Measurements from ENCODE around the gene POLR3E.
"Not testable (repeated sequence)": the region's sequence is repeated elsewhere in the genome, so short reads cannot be mapped to it uniquely, and the experiment has no call there.

POLR3E gene

GRCh38 chr16:22291860-22292318 is 5.3 kb upstream of the POLR3E start:
- H3K4me1 ChIP-seq (ENCODE audit: control insufficient read depth, insufficient read depth, low read length): no peaks in the 10 kb centered on the region
- H3K27me3 ChIP-seq (ENCODE audit: control insufficient read depth, insufficient read depth, low read length, poor library complexity, severe bottlenecking): no peaks in the 10 kb centered on the region
- no peaks in the 10 kb centered on the region for H3K36me3 ChIP-seq (ENCODE audit: control insufficient read depth, insufficient read depth, low read length)
- H3K27ac ChIP-seq (ENCODE audit: insufficient read depth, low read depth, low read length, poor library complexity, severe bottlenecking): no peak overlapping the region
- 87 to 88% methylated on average over 4 of the region's 4 CpGs for WGBS, 2 experiments
- H3K9me3 ChIP-seq (ENCODE audit: control insufficient read depth, low read length): no peaks in the 10 kb centered on the region
- no peak overlapping the region for H3K4me3 ChIP-seq (ENCODE audit: insufficient read depth, low read depth, low read length)

GRCh38 chr16:22292320-22292719 is 4.9 kb upstream of the POLR3E start:
- no peaks in the 10 kb centered on the region for H3K27me3 ChIP-seq (ENCODE audit: control insufficient read depth, insufficient read depth, low read length, poor library complexity, severe bottlenecking)
- no peak overlapping the region for H3K27ac ChIP-seq (ENCODE audit: insufficient read depth, low read depth, low read length, poor library complexity, severe bottlenecking)
- H3K9me3 ChIP-seq (ENCODE audit: control insufficient read depth, low read length): no peaks in the 10 kb centered on the region
- no peak overlapping the region for H3K4me3 ChIP-seq (ENCODE audit: insufficient read depth, low read depth, low read length)
- no peaks in the 10 kb centered on the region for H3K36me3 ChIP-seq (ENCODE audit: control insufficient read depth, insufficient read depth, low read length)
- H3K4me1 ChIP-seq (ENCODE audit: control insufficient read depth, insufficient read depth, low read length): no peaks in the 10 kb centered on the region

GRCh38 chr16:22293137-22294106 is 3.8 kb upstream of the POLR3E start:
- no peak overlapping the region for H3K4me3 ChIP-seq (ENCODE audit: insufficient read depth, low read depth, low read length)
- H3K27ac ChIP-seq (ENCODE audit: insufficient read depth, low read depth, low read length, poor library complexity, severe bottlenecking): no peak overlapping the region
- no peaks in the 10 kb centered on the region for H3K4me1 ChIP-seq (ENCODE audit: control insufficient read depth, insufficient read depth, low read length)
- no peaks in the 10 kb centered on the region for H3K27me3 ChIP-seq (ENCODE audit: control insufficient read depth, insufficient read depth, low read length, poor library complexity, severe bottlenecking)
- 92 to 94% methylated on average over 11 of the region's 11 CpGs for WGBS, 2 experiments
- H3K36me3 ChIP-seq (ENCODE audit: control insufficient read depth, insufficient read depth, low read length): no peaks in the 10 kb centered on the region
- no peaks in the 10 kb centered on the region for H3K9me3 ChIP-seq (ENCODE audit: control insufficient read depth, low read length)

GRCh38 chr16:22296225-22297113 is 740 bp upstream of the POLR3E start:
- no peaks in the 10 kb centered on the region for H3K36me3 ChIP-seq (ENCODE audit: control insufficient read depth, insufficient read depth, low read length)
- no peaks in the 10 kb centered on the region for H3K27me3 ChIP-seq (ENCODE audit: control insufficient read depth, insufficient read depth, low read length, poor library complexity, severe bottlenecking)
- peak overlapping the region; percentile 49 for H3K4me3 ChIP-seq (ENCODE audit: insufficient read depth, low read depth, low read length)
- H3K27ac ChIP-seq (ENCODE audit: insufficient read depth, low read depth, low read length, poor library complexity, severe bottlenecking): no peak overlapping the region
- no peaks in the 10 kb centered on the region for H3K4me1 ChIP-seq (ENCODE audit: control insufficient read depth, insufficient read depth, low read length)
- 6 to 18% methylated on average over 13 to 17 of the region's 17 CpGs for WGBS, 2 experiments
- no peaks in the 10 kb centered on the region for H3K9me3 ChIP-seq (ENCODE audit: control insufficient read depth, low read length)

- Histone ChIP-seq H3K4me3 (ENCODE audit: insufficient read depth, low read depth, low read length) (peak overlapping the region; percentile 90), H3K9me3 (ENCODE audit: control insufficient read depth, low read length) (no peaks in the 10 kb centered on the region), H3K27ac (ENCODE audit: insufficient read depth, low read depth, low read length, poor library complexity, severe bottlenecking) (peak overlapping the region; percentile 82), H3K4me1 (ENCODE audit: control insufficient read depth, insufficient read depth, low read length) (no peaks in the 10 kb centered on the region), H3K27me3 (ENCODE audit: control insufficient read depth, insufficient read depth, low read length, poor library complexity, severe bottlenecking) (no peaks in the 10 kb centered on the region), H3K36me3 (ENCODE audit: control insufficient read depth, insufficient read depth, low read length) (peaks cover 3% of the 10 kb centered on the region)
- 6 to 7% methylated on average over 37 to 39 of the region's 39 CpGs for WGBS, 2 experiments
Observed at GRCh38 chr16:22297871-22298733, 893 bp downstream of the POLR3E start.

GRCh38 chr16:22299036-22299435 is 1.8 kb downstream of the POLR3E start:
- peaks cover 6% of the 10 kb centered on the region for H3K36me3 ChIP-seq (ENCODE audit: control insufficient read depth, insufficient read depth, low read length)
- no peak overlapping the region for H3K4me3 ChIP-seq (ENCODE audit: insufficient read depth, low read depth, low read length)
- H3K27me3 ChIP-seq (ENCODE audit: control insufficient read depth, insufficient read depth, low read length, poor library complexity, severe bottlenecking): no peaks in the 10 kb centered on the region
- no peaks in the 10 kb centered on the region for H3K4me1 ChIP-seq (ENCODE audit: control insufficient read depth, insufficient read depth, low read length)
- H3K9me3 ChIP-seq (ENCODE audit: control insufficient read depth, low read length): no peaks in the 10 kb centered on the region
- 94 to 98% methylated on average over 1 of the region's 1 CpG for WGBS, 2 experiments
- no peak overlapping the region for H3K27ac ChIP-seq (ENCODE audit: insufficient read depth, low read depth, low read length, poor library complexity, severe bottlenecking)

- H3K27me3 ChIP-seq (ENCODE audit: control insufficient read depth, insufficient read depth, low read length, poor library complexity, severe bottlenecking): no peaks in the 10 kb centered on the region
- no peak overlapping the region for H3K4me3 ChIP-seq (ENCODE audit: insufficient read depth, low read depth, low read length)
- 69 to 79% methylated on average over 8 of the region's 8 CpGs for WGBS, 2 experiments
- no peak overlapping the region for H3K27ac ChIP-seq (ENCODE audit: insufficient read depth, low read depth, low read length, poor library complexity, severe bottlenecking)
- no peaks in the 10 kb centered on the region for H3K9me3 ChIP-seq (ENCODE audit: control insufficient read depth, low read length)
- H3K36me3 ChIP-seq (ENCODE audit: control insufficient read depth, insufficient read depth, low read length): peaks cover 6% of the 10 kb centered on the region
- no peaks in the 10 kb centered on the region for H3K4me1 ChIP-seq (ENCODE audit: control insufficient read depth, insufficient read depth, low read length)
Observed at GRCh38 chr16:22300427-22301071, 3.3 kb downstream of the POLR3E start.

- not testable (repeated sequence) for H3K27ac ChIP-seq (ENCODE audit: insufficient read depth, low read depth, low read length, poor library complexity, severe bottlenecking); H3K9me3 ChIP-seq (ENCODE audit: control insufficient read depth, low read length); H3K27me3 ChIP-seq (ENCODE audit: control insufficient read depth, insufficient read depth, low read length, poor library complexity, severe bottlenecking); H3K4me3 ChIP-seq (ENCODE audit: insufficient read depth, low read depth, low read length); H3K4me1 ChIP-seq (ENCODE audit: control insufficient read depth, insufficient read depth, low read length); H3K36me3 ChIP-seq (ENCODE audit: control insufficient read depth, insufficient read depth, low read length)
- WGBS, 2 experiments: 90 to 94% methylated on average over 7 of the region's 7 CpGs
Observed at GRCh38 chr16:22301423-22301822, 4.2 kb downstream of the POLR3E start.

GRCh38 chr16:22302776-22303363 is 5.7 kb downstream of the POLR3E start:
- Histone ChIP-seq H3K4me1 (ENCODE audit: control insufficient read depth, insufficient read depth, low read length) (no peaks in the 10 kb centered on the region), H3K27ac (ENCODE audit: insufficient read depth, low read depth, low read length, poor library complexity, severe bottlenecking) (no peak overlapping the region), H3K36me3 (ENCODE audit: control insufficient read depth, insufficient read depth, low read length) (peaks cover 6% of the 10 kb centered on the region), H3K27me3 (ENCODE audit: control insufficient read depth, insufficient read depth, low read length, poor library complexity, severe bottlenecking) (no peaks in the 10 kb centered on the region), H3K9me3 (ENCODE audit: control insufficient read depth, low read length) (no peaks in the 10 kb centered on the region), H3K4me3 (ENCODE audit: insufficient read depth, low read depth, low read length) (no peak overlapping the region)
- 94 to 95% methylated on average over 12 of the region's 12 CpGs for WGBS, 2 experiments
